SW 1271 (cell line): Measurements from ENCODE around the gene C14orf132.

Source experiments
- DNase-seq, 2 experiments: peaks; one replicate each; lab custom pipeline; 2025; lab: John Stamatoyannopoulos, UW

The C14orf132 gene

DNA sequence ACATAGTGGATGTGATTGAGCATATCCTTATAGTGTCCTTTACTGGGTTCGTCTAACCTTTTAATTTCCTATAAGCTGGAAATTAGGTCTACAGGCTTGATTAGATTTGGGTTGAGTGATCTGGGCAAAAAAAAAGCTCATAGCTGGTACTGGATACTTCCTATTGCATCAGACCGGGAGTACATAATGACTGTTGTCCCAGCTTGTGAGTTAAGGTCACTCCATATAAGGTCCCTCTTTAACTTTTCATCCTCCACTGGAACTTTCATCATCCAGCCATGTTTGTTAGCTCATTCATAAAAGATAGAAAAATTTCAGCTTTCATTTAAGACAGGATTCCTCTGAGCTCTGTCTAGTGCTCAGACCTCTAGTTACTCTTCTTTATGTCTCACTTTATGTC lies 80.8 kb downstream of the C14orf132 start:
- DNase-seq: no peak

DNA sequence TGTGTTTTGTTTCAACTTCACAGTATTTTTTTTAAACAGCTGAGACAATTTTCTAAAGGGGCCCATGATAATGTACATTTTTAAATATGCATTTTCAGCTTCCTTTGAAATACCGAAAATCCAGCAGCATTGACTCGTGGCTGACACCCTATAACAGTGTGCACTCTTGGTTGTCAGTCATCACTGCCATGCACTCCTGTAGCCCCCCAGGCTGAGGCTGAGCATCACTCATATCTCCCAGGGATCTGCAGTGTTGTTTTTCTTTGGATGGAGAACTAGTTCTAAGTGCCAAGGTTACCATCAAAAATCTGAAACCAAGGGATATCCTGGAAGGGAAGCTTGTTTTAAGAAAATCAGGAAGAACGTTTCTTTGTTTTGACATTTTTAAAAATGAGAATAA lies 81.2 kb downstream of the C14orf132 start:
- no peak for DNase-seq

DNA sequence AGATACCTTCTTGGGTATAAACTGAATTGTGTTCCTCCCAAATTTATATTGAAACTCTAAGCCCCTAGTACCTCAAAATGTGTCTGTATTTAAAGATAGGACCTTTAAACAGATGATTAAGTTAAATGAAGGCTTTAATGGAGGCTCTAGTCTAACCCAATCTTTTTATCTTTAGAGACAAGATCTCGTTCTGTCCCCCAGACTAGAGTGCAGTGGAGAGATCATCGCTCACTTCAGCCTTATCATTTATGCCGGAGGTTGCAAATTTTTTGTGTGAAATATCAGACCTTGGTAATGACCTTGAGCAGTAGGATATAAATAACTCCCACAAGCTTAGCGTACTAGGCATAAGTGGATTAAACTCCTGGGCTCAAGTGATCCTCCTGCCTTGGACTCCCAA lies 81.8 kb downstream of the C14orf132 start:
- DNase-seq: no peak

DNA sequence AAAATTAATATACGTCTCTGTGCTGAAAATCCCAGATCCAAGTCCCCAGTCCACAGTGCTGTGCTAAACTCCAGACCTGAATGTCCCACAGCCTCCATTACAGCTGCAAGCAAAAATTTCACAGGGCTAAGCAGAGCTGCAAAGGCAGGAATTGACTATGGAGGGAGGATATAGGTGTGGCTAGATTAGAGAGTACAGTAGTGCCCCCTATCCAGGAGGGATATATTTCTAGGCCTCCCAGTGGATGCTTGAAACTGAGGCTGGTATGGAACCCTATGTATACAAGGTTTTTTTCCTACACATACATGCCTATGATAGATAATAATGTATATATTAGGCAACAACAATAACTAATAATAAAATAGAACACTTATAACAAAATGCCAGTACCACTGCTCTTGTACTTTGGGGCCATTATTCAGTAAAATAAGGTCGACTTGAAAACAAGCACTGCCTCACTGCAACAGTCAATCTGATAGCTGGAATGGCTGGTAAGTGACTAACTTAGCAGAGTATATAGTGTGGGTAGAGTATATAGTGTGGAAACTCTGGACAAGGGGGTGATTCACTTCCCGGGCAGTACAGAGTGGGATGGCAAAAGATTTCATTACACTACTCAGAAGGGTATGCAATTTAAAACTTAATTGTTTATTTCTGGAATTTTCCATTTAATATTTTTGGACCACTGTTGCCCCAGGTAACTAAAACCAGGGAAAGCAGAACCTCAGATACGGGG lies 82.7 kb downstream of the C14orf132 start:
- DNase-seq: no peak

DNA sequence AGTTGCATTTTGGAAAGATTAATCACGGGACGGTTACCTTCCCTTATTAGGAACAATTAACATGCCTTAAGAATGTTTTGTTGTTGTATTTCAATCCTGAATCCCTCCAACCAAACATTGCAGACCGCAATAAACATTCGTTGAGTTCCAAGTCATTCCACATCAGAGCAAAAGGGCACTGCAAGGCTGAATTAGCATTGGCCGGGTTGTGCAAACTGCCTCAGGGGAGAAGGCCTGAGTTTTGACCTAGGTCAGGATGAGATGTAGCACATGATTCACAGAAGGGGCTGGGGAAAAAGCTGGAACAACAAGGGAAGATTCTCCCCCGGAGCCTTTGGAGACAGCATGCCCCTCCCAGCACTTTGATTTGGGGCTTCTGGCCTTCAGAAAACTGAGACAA lies 83.3 kb downstream of the C14orf132 start:
- DNase-seq: no peak

DNA sequence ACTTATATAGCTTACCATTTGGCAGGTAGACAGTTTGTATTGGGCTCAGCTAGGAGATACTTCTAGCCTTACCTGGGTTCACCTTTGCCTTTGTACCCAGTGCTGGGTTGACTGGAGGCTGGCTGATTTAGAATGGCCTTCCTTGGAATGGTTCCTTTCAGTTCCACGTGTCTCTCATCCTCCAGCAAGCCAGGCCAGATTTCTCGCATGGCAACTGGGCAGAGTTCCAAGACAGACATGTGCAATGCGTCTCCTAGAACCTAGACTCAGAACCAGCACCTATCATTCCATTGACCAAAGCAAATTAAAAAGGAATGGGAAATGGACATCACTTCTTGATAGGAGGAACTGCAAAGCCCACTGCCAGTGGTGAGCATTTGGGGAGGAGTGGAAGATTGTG lies 86.4 kb downstream of the C14orf132 start:
- no peak for DNase-seq

DNA sequence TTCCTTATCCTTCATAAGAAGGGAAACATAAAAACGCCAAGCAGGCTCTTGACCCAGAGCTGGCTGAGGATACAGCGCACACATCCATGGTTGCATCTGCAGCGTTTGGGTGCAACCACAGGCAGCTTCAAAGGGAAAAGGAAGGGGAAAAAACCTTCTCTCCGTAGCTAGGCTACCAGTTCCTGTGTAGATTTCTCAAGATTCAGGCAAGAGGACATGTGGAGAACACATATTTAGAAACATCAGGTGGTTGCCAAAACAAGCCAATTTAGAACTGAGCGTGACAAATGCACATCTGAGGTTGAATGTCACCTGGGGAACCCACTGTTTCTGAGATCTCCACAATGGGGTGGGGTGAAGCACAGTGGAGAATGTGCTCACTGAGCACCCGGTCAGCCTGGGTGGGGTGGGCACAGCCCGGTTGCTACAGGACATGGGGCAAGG lies 87.2 kb downstream of the C14orf132 start:
- DNase-seq: no peak

DNA sequence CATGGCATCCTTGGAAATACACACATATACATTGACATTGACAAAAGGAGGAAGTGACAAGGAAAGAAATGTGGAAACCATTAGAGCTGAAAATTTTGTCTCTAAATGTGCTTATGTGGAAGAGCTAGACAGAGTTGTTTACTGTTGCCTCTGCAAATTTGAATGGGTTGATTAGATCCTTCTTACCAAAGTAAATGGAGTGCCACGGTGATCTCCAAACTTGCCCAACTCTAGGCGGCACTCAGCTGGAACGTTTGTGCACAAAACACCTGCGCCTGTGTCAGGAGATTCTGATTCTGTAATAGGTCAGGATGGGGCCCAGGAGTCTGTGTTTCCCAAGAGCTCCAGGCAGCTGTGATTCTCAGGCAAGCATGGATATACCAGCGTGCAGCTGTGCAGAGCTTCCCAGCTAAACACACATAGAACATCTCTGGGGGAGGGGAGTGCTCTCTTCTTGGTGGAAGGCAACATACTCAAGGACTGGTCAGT lies 87.7 kb downstream of the C14orf132 start:
- no peak for DNase-seq

DNA sequence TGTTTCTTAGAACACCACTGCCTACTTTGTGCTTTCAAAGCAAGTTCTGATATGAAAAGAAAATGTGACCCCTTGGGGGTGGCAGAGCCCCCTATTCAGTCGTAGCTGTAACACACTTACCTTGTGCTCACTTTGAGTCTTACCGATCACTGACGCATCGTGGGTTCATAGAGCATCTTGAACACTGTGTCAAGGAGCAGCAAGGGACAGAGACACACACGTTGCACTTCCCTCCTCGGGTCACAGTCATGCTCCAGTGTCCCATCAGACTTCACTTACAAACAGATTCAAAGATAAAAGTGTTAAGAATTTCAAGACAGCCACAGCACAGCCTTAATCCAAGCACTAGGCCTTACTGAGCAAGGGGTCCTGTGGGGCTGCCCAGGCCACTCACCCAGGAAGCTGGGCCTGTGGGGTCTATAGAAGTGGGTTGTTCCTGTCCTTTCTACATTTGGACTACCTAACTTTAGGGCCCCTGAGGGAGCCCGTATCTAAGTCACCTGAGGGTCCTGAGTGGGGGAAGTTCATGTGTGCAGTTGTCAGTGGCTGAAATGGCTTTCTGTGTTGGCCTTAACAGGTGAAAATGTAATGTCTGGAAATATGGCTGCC lies 90.1 kb downstream of the C14orf132 start:
- no peak for DNase-seq

DNA sequence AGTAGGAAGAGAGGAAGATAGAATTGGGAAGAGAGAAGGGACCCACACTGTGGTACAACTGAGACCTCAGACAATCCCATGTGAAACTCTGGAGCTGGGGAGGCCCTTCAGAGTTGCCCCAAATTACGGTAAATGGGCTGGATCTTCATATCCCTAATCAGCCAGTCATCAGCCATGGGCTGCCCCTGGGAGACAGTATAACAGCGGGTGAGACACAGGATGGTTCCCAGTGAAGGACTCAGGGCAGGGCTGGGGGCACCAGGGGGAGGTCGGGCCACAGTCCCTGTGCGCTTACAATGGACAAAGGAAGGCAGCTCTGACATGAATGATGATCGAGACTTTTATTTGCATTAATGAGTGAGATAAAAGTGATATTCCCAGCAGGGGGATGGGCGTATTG lies 91.2 kb downstream of the C14orf132 start:
- DNase-seq: no peak

DNA sequence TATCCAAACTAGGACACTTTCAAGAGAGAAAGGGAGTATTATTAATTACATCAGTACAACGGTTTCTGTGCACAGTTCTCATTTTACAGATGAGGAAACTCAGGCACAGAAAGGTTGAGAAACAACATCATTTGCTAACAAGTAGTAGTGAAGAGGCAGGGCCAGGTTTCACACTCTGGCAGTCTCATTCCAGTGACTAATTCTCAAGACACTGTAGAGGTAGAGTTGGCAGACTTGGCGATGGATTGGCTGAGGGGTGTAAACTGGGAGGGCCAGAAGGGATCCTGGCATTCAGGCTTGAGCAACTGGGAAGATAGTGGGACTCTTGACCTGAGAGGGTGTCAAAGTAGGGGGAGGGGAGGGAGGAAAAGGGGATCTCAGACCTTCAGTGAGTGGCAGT lies 91.7 kb downstream of the C14orf132 start:
- DNase-seq: no peak

DNA sequence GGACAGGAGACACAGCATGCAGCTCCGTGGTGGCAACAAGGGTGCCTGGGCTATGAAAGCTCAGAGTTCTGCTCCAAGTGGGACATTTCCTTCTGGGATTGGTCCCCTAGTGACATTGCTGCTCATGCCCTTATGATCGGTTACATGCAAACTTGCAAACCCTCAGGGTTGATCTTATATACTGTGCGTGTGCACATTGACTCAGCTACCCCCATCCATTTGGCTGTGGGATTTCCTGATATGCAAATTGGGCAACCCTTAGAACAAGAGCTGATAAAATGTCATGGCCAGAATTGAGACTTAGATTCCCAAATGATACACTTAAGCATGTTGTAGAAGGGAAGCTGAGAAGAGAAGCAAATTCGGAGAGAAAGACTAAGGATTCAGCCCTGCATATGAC lies 92.7 kb downstream of the C14orf132 start:
- DNase-seq: no peak

DNA sequence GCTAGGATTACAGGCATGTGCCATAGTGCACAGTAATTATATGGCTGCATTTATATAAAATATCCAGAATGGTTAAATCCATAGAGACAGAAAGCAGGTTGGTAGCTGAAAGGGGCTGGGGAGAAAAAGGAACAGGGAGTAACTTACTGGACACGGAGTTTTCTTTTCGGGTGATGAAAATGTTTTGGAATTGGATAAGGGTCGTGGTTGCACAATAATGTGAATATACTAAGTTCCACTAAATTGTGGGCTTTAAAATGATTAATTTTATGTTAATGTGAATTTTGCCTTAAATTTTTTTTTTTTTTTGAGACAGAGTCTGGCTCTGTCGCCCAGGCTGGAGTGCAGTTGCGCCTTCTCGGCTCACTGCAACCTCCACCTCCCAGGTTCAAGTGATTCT lies 95.3 kb downstream of the C14orf132 start:
- DNase-seq: no peak

DNA sequence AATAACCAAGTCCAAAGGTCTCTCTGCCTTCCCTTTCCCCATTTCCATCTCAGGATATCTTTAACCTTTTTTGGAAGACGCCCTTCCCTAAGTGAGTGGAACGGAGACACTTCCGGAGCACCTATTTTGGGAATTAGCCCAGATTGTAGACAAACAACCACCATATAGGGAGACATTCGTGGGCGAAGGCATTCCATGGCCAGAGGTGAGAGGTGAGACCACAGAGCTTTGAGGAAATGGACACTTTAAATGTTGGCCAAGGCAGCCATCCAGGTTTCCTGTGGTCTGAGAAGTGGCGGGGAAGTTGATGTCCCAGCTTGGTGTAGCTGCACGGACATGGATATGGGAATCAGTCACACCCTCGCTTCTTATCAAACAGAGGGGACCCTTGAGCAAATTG lies 96.1 kb downstream of the C14orf132 start:
- DNase-seq: no peak

DNA sequence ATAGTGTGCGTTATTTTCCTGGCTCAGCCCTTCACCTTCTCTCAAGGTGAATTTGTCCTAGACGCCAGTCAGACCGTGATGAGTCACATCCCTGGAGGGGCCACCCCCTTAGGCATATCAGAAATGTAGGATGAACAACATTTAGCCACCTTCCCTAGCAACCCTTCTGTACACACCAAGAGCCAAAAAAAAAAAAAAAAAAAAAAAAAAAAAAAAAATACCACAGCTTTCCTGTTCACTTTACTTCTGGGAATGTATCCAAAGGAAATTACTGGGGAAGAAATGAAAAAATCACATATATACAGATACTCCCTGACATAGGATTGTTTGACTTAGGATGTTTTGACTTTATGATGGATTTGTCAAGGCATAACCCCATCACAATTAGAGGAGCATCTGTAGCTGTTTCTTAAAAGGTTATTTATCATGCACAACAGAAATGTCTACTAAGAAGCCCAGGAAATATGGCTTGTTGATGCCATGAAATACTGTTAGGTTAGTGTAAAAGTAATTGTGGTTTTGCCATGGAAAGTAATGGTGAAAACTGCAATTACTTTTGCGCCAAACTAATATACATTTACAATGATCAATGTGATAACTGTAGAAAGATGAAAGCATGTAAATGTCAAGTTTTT lies 97.3 kb downstream of the C14orf132 start:
- no peak for DNase-seq

DNA sequence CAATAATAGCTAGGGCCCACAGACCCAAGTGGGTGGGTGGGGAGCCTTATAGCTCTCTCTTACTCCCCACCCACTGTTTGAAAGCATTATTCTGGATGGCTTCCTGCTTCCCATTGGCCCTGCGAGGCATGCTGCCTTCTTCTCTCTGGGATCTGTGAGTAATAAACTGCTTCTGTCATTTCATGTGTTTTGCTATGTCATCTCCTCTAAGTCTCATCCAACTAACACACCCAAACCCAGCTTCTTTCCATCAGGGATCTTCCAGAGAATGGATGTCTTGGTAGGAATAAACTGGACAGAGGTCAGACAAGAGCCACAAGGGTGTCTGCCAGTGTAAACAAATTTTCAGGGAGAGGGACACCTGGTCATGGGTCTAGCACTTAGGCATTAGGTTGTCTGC lies 99.1 kb downstream of the C14orf132 start:
- DNase-seq: no peak

DNA sequence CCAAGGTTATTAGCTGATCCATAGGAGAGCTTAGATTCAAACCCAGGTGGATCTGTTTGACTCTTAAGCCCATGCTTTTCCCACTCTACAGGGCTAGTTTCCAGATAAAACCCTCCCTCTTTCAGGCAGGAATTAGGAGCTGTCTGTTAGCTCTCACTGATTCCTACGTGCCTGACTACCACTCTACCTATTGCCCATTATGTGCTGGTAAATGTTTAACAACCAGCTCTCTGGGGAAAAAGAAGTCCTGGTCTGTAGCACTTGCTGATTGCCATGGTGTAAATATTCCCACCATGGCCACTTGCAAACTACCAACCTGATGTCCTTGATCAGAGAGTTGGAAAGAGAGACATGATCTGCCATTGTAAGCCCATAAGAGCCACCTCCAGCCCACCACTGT lies 100.0 kb downstream of the C14orf132 start:
- no peak for DNase-seq

DNA sequence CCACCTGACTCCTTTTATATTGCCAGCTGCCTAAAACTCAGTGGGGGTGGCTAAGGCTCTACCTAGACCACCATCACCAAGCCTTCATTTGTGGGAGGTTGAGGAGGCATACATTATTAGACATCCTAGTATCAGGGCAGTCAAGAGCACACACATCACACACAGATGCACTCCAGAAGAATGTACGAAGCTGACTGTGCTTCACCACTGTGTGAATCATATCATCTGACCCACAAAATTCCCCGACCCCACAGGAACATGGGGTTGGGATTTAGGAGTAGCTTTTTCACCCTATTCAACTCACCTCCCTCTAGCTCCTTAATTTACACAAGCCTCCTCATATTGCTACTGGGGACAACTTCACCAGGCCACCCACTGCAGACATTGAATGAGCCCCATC lies 100.7 kb downstream of the C14orf132 start:
- no peak for DNase-seq

DNA sequence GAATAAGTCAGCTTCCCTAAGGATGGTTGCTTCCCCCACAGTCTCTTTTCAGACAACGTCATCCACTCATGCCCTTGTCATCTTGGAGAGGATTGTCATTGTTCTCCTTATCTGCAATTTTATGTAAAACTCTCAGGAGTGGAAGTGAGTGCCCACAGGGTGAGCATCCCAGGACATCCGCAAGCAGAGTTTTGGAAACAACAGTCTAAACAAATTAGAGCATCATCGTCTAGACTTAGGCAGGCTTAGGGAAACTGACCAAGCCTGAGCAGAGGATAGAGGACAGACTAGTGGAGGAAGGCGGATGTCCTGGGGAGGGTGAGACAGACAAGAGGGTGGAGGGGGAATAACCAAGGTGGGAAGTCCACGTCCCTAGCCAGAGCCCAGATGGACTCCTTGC lies 101.8 kb downstream of the C14orf132 start:
- no peak for DNase-seq
